GM10266 (cell line): Measurements from ENCODE around the gene SNX11.
"Not testable (repeated sequence)": the region's sequence is repeated elsewhere in the genome, so short reads cannot be mapped to it uniquely, and the experiment has no call there.

ENCODE experiments used
- DNase-seq: peaks from one replicate; pipeline ENCODE4 v3.0.0; 2012; ENCODE audit errors: extremely low spot score
- TF ChIP-seq, protein P1 (sequence below): IDR thresholded peaks from 2 replicates; pipeline ENCODE4 v1.5.1; 2012; ENCODE audit warnings: mild to moderate bottlenecking, low read depth; ENCODE audit not compliant: control insufficient read depth, insufficient read depth; ENCODE audit errors: missing control alignments

Gene SNX11

DNA sequence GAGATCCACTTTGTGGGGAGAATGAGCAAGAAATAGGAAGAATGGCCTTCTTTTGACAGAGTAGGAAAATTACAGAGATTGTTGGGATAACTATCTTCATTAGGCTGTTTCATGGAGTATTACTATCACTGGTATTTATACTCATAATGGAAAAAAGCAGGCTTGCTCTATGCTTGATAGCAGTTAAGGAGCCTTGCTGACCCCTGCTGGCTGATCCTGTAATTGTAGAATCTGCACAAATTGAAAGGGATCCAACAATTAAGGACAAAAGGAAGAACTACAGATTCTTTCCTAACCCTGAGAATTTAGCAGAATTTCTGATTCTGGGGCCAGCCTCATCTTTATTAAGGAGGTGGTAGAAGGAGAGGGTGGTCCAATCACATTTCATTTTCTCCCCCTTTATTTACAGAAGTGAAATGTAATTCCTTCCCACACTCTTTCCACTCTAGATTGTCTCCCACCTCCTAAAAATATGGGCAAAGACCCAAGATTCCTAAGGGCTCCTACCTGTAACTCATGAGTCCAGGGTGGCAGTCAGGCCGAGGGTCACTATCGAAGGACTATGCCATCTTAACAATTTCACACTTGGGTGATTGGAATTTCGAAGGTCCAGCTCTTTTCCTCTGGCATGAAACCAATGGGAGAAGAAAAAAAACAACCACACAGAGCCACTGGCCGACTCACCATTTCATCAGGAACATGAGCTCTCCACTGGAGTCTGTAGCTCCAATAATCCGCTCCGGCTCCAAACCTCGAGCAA lies 33.1 kb upstream of the SNX11 start:
- DNase-seq = peak; percentile 53
- TF ChIP-seq, protein P1, sequence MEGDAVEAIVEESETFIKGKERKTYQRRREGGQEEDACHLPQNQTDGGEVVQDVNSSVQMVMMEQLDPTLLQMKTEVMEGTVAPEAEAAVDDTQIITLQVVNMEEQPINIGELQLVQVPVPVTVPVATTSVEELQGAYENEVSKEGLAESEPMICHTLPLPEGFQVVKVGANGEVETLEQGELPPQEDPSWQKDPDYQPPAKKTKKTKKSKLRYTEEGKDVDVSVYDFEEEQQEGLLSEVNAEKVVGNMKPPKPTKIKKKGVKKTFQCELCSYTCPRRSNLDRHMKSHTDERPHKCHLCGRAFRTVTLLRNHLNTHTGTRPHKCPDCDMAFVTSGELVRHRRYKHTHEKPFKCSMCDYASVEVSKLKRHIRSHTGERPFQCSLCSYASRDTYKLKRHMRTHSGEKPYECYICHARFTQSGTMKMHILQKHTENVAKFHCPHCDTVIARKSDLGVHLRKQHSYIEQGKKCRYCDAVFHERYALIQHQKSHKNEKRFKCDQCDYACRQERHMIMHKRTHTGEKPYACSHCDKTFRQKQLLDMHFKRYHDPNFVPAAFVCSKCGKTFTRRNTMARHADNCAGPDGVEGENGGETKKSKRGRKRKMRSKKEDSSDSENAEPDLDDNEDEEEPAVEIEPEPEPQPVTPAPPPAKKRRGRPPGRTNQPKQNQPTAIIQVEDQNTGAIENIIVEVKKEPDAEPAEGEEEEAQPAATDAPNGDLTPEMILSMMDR = peak; percentile 78

DNA sequence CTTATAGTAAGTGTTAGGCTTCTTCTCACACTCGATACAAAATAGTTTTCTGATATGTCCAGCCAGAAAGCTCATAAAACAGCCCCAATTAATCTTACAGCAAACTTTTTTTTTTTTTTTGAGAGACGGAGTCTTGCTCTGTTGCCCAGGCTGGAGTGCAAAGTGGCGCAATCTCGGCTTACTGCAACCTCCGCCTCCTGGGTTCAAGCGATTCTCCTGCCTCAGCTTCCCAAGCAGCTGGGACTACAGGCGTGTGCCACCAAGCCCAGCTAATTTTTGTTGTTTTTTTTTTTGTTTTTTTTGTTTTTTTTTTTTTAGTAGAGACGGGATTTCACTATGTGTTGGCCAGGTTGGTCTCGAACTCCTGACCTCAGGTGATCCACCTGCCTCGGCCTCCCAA lies 30.4 kb upstream of the SNX11 start:
- DNase-seq = not testable (repeated sequence)

DNA sequence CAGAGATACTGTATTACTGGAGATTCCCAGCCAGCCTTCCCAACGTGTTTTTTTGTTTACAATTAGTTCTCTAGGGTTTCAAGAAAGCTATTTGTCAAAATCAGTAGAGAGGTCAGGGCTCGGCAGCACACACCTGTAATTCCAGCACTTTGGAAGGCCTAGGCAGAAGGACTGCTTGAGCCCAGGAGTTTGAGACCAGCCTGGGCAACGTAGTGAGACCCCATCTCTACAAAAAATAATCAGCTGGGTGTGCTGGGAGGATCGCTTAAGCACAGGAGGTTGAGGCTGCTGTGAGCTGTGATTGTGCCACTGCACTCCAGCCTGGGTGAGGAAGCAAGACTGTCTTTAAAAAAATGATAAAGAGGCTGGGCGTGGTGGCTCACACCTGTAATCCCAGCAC lies 25.7 kb upstream of the SNX11 start:
- TF ChIP-seq, protein P1 = no peak
- no peak for DNase-seq

DNA sequence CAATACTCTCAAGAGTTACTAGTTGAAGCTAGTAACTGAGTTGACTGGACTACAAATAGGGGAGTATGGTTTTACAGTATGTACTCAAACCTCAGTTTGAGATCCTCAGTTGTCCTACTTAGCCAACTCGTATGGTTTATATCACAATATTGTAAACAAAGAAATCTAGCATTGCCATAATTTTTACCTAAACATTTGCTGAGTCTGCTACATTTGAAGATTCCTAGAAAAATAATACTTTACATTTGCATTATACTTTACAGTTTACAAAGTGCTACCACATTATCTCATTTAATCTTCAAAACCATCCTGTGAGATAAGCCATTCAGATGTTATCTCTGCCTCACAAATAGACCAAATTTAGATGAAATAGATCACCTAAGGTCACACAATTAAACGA lies 22.6 kb upstream of the SNX11 start:
- TF ChIP-seq, protein P1 = no peak

DNA sequence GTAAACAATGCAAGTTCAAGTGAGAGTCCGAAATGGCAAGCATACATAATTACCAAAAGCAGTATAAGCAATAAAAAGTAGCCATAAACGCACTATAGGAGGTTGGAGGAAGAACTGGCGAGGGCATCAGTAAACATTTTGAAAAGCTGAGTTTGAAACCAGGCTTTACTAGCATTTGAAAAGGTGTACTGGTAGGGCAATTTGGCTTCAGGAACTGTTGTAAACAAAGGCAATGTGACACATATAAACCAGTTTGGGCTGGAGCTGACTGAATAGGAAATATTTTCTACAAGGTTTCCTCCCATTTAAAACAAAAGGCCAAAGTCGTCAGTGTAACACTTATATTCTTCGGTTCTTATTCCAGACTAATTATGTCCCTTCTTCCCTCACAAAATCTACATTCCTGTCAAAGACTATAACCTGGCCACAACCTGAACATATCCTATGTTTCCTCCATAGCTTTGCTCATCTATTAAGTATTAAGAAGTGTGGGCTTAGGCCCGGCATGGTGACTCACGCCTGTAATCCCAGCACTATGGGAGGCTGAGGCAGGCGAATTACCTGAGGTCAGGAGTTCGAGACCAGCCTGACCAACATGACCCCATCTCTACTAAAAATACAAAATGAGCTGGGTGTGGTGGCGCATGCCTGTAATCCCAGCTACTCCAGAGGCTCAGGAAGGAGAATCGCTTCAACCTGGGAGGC lies 14.1 kb upstream of the SNX11 start:
- TF ChIP-seq, protein P1 = no peak
- no peak for DNase-seq

More for the DNA sequence above, 22.6 kb upstream of the SNX11 start:
- no peak for DNase-seq

DNA sequence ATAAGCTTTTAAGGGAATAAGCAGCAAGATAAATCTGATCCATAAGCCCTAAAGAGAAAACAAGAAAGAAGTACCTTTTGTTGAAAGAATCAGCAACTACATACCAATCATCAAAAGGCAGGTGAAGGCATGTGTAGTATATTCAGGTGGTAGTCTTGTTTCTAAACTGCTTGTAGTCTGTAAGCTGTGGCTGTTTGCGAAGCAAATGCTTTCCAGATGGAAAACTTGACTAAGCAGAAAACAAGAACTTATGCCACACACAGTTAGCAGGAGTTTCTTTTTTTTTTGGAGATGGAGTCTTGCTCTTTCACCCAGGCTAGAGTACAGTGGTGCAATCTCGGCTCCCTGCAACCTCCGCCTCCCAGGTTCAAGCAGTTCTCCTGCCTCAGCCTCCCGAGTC lies 12.0 kb upstream of the SNX11 start:
- TF ChIP-seq, protein P1 = no peak
- no peak for DNase-seq

DNA sequence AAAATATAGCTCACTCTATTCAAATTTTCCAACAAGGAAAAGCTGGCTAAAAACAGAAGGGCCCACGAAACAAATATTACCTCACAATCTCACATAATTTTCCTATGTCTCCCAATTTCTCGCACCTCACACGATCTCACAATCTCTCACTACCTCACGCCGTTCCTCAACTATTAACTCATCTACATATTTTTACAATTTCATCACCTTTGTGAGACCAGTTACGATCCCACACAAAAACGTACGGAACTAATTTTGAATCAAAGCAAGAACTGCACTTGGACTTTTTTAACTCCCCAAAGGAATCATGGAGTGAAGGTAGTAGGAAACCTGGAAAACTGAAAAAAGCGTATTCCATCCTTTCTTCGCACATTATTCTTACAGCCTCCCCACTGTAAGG lies 7.4 kb upstream of the SNX11 start:
- TF ChIP-seq, protein P1 = no peak
- no peak for DNase-seq

DNA sequence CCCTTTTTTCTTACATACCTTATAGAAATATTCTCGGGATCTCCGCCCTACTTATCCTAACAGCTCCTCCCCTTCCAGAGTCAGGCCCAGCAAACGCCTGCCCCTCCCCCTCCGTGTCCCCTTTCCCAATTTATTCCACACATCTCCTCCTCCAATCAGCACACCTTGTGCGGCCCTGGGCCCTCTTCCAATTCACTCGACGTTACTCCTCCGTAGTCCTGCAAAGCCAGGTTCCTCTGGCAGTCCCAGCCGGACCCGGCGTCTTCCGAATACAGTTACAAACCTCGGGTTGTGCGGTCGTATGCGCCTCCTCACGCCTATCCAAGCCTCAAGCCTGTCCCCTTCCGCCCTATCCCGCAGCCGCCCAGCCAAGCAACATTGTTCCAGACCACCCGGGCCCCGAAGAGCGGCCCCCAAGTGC lies 7.0 kb upstream of the SNX11 start:
- TF ChIP-seq, protein P1 = no peak
- no peak for DNase-seq
